ENCODE measurements around the gene PDE6B.

The PDE6B gene

DNA sequence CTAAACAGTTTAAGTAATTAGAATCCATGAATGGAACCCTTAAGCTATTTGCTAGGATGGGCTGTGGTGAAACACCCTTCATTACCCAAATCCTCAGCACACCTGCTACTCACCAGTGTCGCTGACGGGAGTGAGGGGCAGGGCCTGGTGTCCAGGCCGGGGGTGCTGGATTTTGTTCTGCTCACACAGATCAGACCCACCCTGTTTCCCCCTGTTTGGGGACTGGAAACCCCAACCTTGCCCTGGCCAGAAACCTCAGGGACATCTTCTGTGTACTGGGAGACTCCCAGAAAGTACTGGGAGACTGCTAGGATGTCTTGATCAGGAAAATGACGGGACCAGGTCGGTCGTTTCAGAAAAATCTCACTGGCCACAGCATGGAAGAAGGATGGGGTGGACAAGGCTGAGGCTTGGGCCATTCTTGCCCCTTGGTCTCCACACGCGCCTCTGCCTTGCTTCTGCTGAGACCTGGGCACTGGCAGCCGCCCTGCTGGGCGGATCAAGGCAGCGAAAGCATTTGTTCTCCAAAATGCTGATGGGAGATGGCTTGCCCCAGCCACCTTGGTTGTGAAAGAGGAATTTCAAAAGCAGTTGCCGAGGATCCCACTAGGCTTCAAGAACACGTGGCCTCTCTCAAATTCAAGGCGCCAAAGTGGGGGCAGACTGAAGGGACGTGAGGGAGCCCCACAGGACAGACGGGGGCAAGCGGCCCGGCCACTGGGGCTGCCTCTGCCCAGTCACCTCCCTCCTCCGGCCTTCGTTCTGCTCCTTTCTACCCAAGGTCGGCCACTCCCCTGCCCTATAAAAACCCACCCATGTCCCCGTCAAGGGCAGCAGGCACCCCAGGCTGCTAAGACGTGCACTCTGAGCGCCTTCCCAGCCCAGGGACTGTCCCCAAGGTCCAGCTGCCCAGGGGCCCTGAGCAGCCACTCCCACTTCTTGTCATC, 23.5 kb upstream of the PDE6B start:
- no peak for DNase-seq

DNA sequence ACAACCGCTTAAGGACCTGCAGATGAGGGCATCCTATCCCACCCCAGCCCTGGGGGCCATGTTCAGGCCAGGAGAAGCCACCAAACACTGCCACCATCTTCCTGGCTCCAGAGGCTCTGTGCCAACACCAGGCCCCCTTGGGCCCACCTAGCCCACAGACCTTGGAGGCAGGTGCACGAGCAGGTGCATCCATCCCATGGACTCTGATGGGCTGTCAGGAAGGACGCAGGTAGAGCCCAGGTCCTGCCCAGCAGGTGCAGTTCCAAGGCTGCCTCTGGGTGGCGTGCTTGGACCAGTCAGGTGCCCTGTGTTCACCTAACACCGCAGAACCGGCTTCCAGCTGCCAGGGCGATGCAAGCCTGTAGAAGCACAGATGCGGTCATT, 22.8 kb upstream of the PDE6B start:
- DNase-seq: no peak

DNA sequence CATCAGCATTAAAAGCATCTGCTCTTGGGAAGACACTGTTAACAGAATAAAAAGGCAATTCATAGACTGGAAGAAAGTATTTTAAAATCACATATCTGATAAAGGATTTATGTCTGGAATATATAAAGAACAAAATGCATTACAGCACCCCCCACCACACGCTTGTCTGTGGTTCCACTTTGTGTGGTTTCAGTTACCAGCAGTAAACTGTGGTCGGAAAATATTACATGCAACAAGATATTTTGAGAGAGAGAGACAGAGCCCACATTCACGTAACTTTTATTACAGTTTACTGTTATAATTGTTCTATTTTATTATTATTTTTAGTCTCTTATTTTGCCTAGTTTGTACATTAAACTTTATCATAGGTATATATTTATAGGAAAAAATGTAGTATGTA, 21.2 kb upstream of the PDE6B start:
- DNase-seq: no peak

DNA sequence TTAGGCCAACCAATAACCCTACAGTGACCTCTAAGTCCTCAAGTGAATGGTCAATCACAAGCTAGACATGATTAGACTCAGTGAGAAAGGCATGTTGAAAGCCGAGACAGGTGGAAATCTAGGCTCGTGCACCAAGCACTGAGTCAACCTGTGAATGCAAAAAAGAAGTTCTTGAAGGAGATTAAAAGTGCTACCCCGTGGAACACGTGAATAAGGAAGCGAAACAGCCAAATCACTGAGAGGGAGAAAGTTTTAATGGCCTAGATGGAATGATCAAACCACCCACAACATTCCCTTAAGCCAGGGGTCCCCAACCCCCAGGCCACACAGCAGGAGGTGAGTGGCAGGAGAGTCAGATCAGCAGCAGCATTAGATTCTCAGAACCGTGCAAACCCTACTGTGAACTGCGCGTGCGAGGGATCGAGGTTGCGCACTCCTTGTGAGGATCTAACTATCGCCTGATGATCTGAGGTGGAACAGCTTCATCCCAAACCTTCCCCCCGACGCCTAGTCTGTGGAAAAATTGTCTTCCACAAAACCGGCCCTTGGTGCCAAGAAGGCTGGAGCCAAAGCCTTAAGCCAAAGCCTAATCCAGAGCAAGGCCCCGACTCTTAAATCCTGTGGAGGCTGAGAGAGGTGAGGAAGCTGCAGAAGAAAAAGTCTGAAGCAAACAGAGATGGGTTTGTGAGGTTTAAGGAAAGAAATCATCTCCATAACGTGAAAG, 19.5 kb upstream of the PDE6B start:
- DNase-seq: no peak

DNA sequence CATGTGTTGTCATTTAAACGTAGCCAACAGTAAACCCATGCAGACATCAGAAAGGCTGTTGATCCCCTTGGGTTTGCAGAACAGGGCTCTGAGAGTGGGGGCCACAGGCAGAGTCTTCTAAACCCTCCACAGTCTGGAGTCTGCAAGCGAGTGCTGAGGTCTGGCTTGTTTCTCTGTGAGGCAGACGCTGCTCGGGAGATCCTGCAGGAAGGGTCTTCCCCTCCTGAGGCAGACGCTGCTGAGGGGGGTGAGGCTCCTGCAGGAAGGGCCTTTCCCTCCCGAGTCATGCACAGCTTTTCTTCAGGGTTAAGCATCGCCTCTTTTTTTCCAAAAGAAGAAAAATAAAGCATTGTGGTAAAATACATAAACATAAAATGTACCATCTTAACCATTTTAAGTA, 17.1 kb upstream of the PDE6B start:
- DNase-seq: no peak

DNA sequence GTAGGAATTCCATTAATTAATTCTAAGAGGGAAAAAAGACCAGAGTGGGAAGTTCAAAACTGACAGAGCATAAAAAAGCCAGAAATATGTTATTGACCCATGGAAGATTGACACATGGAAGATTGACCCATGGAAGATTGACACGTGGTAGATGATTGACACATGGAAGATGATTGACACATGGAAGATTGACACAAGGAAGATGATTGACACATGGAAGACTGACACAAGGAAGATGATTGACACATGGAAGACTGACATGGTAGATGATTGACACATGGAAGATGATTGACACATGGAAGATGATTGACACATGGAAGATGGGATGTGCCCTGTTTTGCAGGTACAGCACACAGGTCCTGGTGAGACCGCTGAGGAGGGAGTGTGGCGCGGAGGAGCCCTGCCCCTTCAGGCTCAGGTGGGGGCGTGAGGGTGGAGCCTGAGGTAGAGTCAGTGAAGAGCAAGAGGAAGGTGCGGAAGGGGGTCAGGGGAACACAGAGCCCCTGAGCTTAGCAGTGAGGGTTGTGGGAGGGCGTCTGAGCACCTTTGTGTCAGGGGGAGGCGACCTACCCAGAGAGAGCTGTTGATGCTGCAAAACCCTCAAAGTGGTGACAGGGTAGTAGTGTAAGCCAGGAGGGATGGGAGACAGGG, 15.8 kb upstream of the PDE6B start:
- DNase-seq: no peak

DNA sequence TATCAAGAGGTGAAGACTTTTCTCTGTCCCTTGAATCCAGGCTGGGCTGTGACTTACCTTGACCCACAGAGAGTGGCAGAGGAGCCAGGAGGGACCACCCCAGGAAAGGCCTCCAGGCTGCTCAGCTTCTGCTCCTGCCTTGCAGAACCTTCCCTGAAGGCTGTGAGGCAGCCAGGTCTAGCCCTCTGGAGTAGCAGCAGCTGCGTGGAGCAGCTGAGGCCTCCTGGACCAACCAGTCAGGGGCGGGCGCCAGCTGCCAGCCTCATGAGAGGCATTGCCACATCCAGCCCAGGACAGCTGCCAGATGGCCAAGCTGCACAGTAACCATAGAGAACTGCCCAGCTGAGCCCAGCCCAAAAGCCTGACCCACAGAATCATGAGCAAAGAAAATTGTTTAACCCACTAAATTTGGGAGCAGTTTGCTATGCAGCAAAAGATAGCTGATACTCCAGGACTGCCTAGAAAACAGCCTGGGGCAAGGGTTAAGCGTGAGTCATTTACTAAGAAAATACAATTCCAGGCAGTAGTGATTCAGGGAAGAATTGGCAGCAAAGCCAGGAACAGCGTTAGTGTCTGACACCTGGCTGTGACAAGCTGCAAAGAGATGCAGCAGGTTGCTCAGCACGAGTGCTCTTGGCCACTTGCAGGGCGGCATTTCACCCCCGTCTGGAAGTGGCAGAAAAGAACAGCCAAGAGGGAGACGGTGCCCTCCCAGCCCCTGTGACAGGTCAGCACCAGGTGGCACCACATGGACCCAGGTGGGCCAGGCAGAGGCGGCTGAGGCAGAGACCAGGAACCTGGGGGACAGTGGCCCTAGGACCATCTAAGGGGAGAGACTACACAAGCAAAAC, 14.7 kb upstream of the PDE6B start:
- DNase-seq: no peak

DNA sequence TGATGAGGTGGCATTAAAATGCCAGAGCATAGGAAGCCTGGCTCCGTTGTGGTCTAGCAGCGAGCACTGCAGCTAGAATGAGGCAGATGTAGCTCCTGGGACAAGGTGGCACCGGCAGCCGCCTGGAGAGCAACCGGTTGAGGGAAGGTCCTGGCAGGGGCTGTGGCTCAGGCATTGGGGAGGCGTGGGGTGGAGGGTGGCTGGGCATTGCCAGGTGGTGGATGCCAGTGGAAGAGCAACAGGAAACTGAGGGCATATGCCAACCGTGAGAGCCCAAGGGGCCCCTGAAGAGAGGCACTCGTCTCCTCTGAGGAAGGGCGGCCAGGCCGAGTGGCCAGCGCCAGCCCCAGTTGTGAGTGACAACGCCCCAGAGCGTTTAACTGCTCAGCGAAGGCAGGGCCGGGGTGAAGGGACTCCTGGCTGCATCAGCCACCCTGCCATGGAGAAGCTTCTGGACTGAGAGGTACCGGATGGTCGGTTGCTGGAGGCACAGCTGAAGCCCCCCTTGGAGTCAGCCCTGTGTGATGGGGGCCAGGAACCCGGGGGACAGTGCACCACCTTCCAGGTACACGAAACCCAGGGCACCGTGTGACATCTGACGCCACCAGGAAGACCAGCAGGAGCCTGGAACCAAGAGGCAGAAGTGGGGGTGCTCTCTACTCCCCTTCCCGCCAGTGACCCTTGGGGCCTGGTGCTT, 13.2 kb upstream of the PDE6B start:
- no peak for DNase-seq

DNA sequence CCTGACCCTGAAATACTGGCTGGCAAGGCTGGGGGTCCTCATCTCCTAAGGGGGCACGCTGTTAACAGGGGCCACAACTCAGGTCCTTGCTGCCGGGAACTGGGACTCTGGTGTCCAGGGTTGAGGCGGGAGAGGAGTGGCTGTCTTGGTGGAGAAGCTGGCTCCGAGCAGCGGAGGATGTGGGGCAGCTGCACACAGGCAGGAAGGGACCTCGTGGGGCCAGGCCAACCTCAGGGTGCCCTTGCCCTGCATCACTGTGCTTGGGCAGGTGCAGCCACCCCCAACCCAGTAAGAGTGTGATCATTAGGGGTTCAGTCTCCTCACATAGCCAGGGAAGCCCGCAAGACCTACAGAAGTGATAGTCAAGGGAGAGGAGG, 12.6 kb upstream of the PDE6B start:
- DNase-seq: no peak

DNA sequence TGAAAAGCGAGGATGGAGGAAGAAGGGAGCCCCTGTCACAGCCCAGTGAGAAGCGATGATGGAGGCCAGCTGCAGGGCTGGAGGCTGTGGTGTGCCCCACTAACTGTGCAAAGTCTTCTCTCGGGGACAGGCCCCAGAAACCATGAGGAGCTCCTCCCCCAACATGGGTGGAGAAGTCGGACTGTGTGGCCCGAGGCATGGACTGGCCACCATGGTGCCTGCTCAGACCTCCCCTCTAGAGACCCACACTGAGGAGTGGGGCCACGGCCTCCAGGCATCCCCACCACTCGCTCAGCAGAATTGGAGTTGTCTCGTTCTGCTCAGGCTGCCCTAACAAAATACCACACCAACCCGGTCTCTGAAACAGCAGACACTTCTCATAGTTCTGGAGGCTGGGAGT, 12.2 kb upstream of the PDE6B start:
- DNase-seq: no peak

DNA sequence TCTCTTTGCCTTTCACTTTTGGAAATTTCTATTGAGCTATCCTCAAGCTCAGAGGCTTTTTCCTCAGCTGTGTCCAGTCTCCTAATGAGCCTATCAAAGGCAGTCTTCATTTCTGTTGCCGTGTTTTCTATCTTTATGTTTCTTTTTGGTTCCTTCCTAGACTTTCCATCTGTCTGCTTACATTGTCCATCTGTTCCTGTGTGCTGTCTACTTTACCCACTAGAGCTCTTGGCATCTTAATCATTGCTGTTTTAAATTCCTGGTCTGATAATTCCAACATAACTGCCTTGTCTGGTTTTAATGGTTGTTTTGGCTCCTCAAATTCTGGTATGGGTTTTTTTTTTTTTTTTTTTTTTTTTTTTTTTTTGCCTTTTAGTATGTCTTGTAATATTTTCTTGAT, 9.3 kb upstream of the PDE6B start:
- no peak for DNase-seq

DNA sequence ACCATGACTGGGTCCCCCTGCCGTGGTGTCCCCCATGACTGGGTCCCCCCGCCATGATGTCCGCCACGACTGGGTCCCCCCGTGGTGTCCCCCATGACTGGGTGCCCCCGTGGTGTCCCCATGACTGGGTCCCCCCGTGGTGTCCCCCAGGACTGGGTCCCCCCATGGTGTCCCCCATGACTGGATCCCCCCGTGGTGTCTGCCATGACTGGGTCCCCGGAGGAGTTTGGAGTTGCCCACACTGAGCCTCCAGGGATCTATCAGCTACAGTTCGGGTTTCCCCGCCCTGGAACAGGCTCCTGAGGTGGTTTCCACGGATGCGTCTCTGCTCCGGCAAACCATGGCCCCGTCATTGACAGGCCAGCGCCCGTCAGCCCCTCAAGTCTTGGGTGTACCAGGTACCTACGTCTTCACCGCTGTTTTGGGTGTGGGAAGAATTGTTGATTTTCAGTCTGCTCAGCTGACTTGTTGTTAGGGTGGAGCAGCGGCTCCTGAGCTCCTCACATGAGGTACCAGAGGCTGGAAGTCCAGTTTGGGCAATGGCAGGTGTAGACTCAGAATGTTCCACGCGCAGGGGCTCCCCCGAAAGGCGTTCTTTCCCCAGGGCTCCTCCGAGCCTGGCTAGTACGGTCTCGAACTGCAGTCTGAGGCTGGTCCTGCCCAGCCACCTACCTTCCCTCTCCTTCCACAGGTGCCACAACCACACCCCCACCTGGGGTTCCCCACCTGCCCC, 8.3 kb upstream of the PDE6B start:
- DNase-seq: no peak

DNA sequence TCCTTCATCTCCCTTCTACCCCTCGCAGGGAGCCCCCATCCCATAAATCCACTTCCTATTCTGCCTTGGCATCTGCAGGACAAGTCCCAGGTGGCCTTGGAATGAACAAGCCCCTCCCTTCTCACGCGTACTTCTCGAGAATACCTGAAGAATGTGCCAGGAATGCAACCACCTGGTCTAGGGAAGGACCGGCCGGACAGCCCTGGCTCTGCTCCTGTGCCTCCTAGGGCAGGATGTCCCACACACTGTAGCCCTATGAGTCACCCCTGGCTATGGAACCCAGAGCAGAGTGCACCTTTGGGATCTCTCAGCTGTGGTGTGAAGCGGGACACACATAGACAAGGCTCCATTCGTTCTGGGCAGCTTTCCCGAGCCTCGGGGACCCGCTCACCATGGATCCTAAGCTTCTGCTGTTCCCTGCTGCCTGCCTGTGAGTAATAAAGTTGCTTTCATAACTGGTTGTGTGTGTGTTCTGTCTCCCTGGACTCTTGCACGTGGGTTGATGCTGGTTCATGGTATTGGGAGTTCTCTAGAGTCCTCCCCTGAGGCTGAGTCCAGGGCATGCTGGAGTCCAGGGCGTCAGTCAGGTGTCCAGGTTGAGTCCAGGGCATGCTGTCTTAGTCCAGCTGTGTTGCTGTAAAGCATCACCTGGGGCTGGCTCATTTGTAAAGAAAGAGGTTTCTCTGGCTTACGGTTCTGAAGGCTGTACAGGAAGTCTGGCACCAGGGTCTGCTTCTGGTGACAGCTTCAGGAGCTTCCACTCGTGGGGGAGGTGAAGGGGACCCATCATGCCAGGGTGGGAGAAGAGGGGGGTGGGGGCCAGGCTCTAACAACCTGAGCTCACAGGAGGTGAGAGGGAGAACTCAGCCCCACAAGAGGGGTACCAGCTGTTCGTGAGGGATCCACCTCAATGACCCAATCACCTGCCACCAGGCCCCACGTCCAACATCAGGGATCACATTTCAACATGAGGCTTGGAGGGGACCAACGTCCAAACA, 7.4 kb upstream of the PDE6B start:
- DNase-seq: no peak

DNA sequence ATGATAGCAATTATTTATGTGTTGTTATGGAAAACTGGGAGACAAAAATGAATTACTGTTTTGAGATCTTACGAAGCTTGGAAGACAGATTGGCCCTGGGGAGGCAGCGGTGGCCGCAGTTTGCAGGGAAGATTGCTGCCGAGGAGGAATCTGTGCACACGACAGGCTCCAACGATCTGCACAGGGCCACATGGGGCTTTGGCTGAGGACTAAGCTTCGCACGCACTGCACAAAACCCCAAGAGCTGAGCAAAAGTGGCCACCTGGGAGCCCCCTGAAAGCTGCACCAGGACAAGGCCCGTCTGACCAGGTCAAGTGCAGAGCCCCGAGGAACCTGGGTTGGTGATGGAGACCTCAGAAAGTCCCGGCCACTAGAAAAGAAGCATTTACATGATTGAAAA, 5.2 kb upstream of the PDE6B start:
- no peak for DNase-seq

DNA sequence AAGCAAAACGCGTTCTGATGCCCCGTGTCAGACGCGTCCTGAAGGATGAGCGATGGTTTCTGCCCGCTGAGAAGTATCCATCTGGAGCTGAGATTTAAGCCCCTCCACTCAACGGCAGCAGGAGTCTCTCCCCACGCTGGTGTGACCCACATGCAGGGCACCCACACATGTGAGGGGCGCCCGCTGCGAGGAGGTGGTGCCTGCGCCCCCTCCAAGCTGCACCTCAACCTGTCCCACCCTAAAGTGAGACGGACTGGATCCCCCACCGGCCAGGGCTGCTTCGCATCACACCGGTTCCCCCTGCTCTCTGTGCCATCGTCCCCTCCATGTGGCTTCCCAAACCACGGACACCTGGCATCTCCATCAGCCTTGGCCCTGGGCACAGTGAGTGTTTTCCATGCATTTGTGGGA, 4.5 kb upstream of the PDE6B start:
- no peak for DNase-seq

DNA sequence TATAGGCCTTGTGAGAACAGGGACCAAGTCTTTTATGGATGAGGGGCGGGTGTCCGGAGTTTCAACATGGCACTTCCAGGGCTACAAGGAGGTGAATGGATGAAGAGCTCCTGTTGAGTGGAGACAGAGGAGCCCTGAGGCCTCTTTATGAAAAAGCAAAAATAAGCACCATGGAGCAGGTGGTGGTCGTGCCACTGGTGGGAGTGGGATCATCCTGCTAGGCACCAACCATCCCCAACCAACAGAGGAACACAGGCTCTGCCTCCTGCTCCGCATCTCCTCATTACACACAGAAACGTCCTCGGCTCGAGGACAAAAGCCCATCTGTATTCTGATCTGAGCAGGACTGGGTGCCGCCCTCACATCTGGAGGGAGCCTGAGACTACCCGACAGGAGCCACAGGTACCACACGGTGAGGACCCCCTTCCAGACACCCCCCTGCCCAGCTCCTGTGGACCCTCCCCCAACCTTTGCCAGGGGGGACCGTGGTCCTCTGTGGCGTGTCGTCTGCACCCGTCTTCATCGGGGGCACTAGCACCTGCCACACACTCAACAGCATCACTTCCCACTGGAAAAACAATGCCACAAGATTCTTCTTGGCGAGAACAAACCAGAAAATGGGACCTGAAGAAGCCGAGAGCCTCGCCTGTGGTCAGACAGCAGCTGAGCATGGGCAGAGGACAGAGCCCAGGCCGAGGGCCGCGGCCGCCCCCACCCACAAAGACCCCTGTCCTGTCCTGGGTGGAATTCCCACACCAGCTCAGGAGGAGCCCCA, 3.9 kb upstream of the PDE6B start:
- DNase-seq: no peak

DNA sequence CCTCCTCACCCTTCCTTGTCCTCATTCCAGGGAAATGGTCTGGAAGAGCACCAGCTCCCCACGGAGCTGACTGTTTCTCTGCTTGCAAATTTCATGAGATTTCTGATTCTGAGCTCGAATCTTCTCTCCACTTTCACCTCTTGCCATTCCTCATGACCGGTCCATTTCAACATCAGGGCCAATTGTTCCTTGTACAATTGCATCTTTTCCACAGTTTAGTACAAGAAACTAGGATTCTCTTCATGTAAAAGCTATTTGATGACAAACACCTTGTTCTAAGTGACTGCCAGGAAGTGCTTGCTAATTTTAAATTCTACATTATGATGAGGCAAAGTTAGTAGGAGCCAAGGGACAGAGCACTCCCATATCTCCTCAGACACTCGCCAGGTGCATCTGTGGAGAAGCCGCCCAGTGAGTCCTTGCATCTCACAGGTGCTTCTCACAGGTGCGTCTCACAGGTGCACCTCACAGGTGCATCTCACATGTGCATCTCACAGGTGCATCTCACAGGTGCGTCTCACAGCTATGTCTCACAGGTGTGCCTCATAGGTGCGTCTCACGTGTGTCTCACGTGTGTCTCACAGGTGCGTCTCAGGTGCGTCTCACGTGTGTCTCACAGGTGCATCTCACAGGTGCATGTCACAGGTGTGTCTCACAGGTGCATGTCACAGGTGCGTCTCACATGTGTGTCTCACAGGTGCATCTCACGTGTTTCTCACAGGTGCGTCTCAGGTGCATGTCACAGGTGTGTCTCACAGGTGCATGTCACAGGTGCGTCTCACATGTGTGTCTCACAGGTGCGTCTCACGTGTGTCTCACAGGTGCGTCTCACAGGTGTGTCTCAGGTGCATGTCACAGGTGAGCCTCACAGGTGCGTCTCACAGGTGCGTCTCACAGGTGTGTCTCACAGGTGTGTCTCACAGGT, 3.0 kb upstream of the PDE6B start:
- no peak for DNase-seq
